Measurements from ENCODE around the gene TCTN3. TPM values are rescaled to one million over a fixed set of nuclear protein-coding genes. Genes with fewer than 3 reads are reported as not detected.

The TCTN3 gene
- total RNA-seq, 2 experiments from 2014 or later, result 19.5 to 20.4 TPM

DNA sequence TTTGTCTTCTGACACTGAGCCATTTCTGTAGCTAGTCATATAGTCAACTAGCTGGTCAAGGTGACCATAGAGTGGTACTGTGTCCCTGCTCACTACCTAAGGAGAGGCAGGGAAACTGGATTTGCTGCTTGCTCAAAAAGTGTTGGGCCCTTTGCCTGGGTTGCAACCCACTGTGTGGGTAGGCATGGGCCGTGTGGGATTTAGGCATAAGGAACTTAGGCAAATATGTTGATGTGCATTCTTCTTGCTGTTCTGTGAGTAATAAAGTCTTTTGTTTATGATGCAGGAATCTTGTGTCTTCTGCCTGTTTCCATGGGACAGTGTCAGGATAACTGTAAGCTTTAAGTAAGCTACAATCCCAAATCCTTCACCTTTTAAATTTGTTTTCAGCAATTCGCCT is 23.1 kb upstream of the TCTN3 start:
- H3K27me3 Mint-ChIP-seq (ENCODE audit: low read depth), result peaks cover 2% of the 10 kb centered on the region
- no peak overlapping the region for H3K4me3 Mint-ChIP-seq
- peaks cover 5% of the 10 kb centered on the region for H3K4me1 Mint-ChIP-seq (ENCODE audit: low read depth)
- H3K36me3 Mint-ChIP-seq (ENCODE audit: low read depth), result no peaks in the 10 kb centered on the region
- DNase-seq (no peak), ATAC-seq (no peak)
- H3K27ac Mint-ChIP-seq, result no peak overlapping the region
- ChIA-PET POLR2A (no interaction called here), CTCF (interaction anchor here (1.6 to 3.2 kb wide), 3 partner anchors 12 to 148 kb away, joined by 5 to 16 read pairs (median 6); partner anchors contain the start of gene TCTN3)
- no peaks in the 10 kb centered on the region for H3K9me3 Mint-ChIP-seq (ENCODE audit: insufficient read depth)

DNA sequence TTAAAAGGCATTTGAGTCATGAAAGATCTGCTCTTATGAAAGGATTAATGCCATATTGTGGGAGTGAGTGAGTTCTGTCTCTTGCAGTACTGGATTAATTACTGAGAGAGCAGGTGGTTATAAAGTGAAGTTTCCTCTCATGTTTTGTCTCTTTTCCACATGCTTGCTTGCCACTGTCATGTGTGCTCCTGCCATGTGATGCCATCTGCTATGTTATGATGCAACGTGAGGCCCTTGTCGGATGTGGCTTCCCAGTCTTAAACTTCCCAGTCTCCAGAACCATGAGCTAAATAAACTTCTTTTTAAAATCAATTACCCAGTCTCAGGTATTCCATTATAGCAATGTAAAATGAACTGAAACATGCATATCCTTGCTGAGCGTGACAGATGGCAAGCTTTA is 22.7 kb upstream of the TCTN3 start:
- ATAC-seq (no peak), DNase-seq (no peak)
- H3K36me3 Mint-ChIP-seq (ENCODE audit: low read depth), result no peaks in the 10 kb centered on the region
- H3K4me1 Mint-ChIP-seq (ENCODE audit: low read depth), result peaks cover 5% of the 10 kb centered on the region
- H3K27me3 Mint-ChIP-seq (ENCODE audit: low read depth), result peaks cover 2% of the 10 kb centered on the region
- ChIA-PET CTCF (interaction anchor here (1.3 to 3.2 kb wide), 4 partner anchors 13 to 149 kb away, joined by 5 to 16 read pairs (median 6); partner anchors contain the start of gene TCTN3), POLR2A (no interaction called here)
- H3K4me3 Mint-ChIP-seq, result no peak overlapping the region
- H3K9me3 Mint-ChIP-seq (ENCODE audit: insufficient read depth), result no peaks in the 10 kb centered on the region
- H3K27ac Mint-ChIP-seq, result no peak overlapping the region

DNA sequence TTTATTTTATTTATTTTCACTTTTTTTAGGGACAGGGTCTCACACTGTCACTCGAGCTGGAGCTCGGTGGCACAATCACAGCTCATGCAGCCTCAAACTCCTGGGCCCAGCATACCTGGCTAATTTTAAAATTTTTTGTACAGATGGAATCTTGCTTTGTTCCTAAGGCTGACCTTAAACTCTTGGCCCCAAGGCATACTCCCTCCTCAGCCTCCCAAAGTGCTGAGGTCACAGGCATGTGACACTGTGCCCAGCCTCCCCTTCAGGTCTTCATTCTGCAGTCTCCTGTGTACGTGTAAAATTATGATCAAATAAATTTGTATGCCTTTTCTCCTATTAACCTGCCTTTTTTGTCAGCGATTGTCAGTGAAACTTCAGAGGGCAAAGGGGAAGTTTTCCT is 17.8 kb upstream of the TCTN3 start:
- Mint-ChIP-seq H3K4me1 (ENCODE audit: low read depth) (peaks cover 7% of the 10 kb centered on the region), H3K4me3 (no peak overlapping the region), H3K36me3 (ENCODE audit: low read depth) (no peaks in the 10 kb centered on the region), H3K27me3 (ENCODE audit: low read depth) (no peaks in the 10 kb centered on the region), H3K9me3 (ENCODE audit: insufficient read depth) (no peaks in the 10 kb centered on the region), H3K27ac (no peak overlapping the region)
- no peak for DNase-seq
- ChIA-PET POLR2A (no interaction called here), CTCF (interaction anchor here (2.2 kb wide), 1 partner anchor 17 kb away, joined by 13 read pairs; the partner anchor contains the start of gene TCTN3)
- ATAC-seq, result no peak

DNA sequence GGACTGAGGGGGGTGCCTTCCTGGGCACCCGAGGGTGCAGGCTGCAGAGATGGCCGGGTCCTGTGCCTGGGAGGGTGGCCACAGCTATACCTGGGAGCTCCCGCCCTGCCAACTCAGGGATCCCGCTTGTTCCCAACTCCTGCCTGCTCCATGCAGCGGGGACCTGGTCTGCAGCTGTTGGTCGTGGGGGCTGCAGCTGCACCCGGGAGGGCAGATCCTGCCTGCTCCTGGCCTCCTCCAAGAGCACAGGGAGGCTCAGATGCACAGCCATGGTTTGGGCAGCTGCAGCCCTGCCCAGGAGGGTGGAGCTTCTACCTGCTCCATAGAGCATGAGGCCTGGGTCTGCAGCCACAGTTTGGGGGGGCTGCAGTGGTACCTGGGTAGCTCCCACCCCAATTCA is 13.3 kb upstream of the TCTN3 start:
- CTCF ChIA-PET, result interaction anchor here (1.6 to 7.7 kb wide), 2 partner anchors 13 to 135 kb away, joined by 5 to 58 read pairs; partner anchors contain the start of gene TCTN3
- Mint-ChIP-seq H3K4me1 (ENCODE audit: low read depth) (peaks cover 4% of the 10 kb centered on the region), H3K4me3 (no peak overlapping the region), H3K36me3 (ENCODE audit: low read depth) (no peaks in the 10 kb centered on the region), H3K9me3 (ENCODE audit: insufficient read depth) (no peaks in the 10 kb centered on the region), H3K27me3 (ENCODE audit: low read depth) (no peaks in the 10 kb centered on the region), H3K27ac (no peak overlapping the region)
- ATAC-seq, result no peak
- POLR2A ChIA-PET, result interaction anchor here (0.6 kb wide), 1 partner anchor 92 kb away, joined by 3 read pairs; no protein-coding TSS in a partner anchor
- no peak for DNase-seq

DNA sequence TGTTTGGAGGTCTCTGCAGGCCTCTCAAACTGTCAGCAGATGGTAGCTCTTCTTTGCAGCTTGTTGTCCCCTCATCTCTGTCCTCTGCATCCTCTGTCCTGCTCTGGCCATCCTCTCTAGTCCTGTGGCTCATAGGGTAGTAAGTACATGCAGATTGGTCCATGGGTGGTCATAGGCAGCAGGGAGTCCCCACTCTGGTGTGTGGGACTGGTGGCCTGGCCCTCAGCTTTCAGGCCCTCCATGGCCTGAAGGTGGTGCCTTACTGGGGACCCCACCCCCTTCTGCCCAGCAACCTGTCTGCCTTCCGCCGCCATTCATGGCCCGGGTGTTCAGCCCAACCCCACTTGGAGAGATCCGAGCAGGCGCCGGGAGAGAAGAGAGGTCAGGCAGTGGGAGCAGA is 12.8 kb upstream of the TCTN3 start:
- H3K9me3 Mint-ChIP-seq (ENCODE audit: insufficient read depth), result no peaks in the 10 kb centered on the region
- no peak overlapping the region for H3K27ac Mint-ChIP-seq
- no peaks in the 10 kb centered on the region for H3K27me3 Mint-ChIP-seq (ENCODE audit: low read depth)
- no peaks in the 10 kb centered on the region for H3K36me3 Mint-ChIP-seq (ENCODE audit: low read depth)
- ChIA-PET POLR2A (no interaction called here), CTCF (interaction anchor here (1.6 to 7.7 kb wide), 2 partner anchors 12 to 135 kb away, joined by 5 to 58 read pairs; partner anchors contain the start of gene TCTN3)
- peaks cover 4% of the 10 kb centered on the region for H3K4me1 Mint-ChIP-seq (ENCODE audit: low read depth)
- no peak for DNase-seq
- no peak for ATAC-seq
- H3K4me3 Mint-ChIP-seq, result no peak overlapping the region

DNA sequence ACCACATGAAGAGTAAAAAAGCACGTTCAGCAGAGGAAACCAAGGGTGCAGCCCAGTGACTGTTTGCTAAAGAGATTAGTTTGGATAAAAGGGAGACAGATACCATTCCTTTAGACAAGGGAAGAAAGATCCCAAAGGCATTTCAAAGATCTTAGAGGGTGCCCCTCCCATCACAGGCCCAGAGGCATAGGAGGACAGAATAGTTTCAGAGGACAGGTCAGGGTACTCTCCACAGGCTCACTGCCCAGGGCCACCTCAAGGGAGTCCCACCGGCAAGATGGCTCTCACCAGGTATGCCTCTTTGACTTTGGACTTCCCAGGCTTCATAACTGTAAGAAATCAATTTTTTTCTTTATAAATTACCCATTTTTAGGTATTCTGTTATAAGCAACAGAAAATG is 4.7 kb upstream of the TCTN3 start:
- DNase-seq (no peak), ATAC-seq (no peak)
- CTCF ChIA-PET, result interaction anchor here (10.2 kb wide), 1 partner anchor 140 kb away, joined by 775 read pairs; no protein-coding TSS in a partner anchor
- Mint-ChIP-seq H3K4me1 (ENCODE audit: low read depth) (peaks cover 9% of the 10 kb centered on the region), H3K9me3 (ENCODE audit: insufficient read depth) (no peaks in the 10 kb centered on the region), H3K36me3 (ENCODE audit: low read depth) (peaks cover 2% of the 10 kb centered on the region), H3K27ac (no peak overlapping the region), H3K27me3 (ENCODE audit: low read depth) (no peaks in the 10 kb centered on the region), H3K4me3 (no peak overlapping the region)
- POLR2A ChIA-PET, result no interaction called here

DNA sequence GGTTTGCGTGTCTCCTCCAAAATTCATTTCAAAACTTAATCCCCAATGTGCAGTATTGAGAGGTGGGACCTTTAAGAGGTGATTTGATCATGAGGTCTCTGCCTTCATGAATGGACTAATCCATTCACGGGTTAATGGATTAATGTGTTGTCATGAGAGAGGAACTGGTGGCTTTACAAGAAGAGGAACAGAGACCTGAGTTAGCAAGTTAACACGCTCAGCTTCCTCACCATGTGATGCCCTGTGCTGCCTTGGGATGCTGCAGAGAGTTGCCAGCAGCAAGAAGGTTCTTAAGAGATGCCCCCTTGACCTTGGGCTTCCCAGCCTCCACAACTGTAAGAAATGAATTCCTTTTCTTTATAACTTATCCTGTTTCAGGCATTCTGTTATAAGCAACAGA is 3.7 kb upstream of the TCTN3 start:
- H3K9me3 Mint-ChIP-seq (ENCODE audit: insufficient read depth), result no peaks in the 10 kb centered on the region
- no peak overlapping the region for H3K27ac Mint-ChIP-seq
- no peak overlapping the region for H3K4me3 Mint-ChIP-seq
- no peak for DNase-seq
- peaks cover 15% of the 10 kb centered on the region for H3K4me1 Mint-ChIP-seq (ENCODE audit: low read depth)
- POLR2A ChIA-PET, result no interaction called here
- ATAC-seq, result no peak
- H3K36me3 Mint-ChIP-seq (ENCODE audit: low read depth), result peaks cover 7% of the 10 kb centered on the region
- CTCF ChIA-PET, result interaction anchor here (10.2 kb wide), 1 partner anchor 141 kb away, joined by 775 read pairs; no protein-coding TSS in a partner anchor
- no peaks in the 10 kb centered on the region for H3K27me3 Mint-ChIP-seq (ENCODE audit: low read depth)

DNA sequence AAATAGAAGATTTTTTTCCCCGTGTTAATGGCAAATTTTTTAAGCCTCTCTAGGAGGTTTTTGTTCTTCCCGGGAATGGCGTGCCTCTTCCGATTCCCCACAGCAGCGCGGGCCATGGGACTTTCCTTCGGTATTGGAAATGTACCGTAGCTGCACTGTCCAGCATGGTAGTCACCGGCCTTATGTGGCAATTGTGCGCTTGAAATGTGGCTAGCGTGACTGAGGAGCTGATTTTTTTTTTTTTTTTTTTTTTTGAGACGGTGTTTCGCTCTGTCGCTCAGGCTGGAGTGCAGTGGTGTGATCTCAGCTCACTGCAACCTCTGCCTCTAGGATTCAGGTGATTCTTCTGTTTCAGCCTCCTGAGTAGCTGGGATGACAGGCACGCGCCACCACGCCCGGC is 938 bp upstream of the TCTN3 start:
- DNase-seq (no peak), ATAC-seq (no peak)
- peaks cover 25% of the 10 kb centered on the region for H3K36me3 Mint-ChIP-seq (ENCODE audit: low read depth)
- no peaks in the 10 kb centered on the region for H3K27me3 Mint-ChIP-seq (ENCODE audit: low read depth)
- H3K27ac Mint-ChIP-seq, result peak overlapping the region; percentile 91
- ChIA-PET CTCF (interaction anchor here (1.1 to 10.2 kb wide), 38 partner anchors 11 to 428 kb away, joined by 3 to 775 read pairs (median 12); partner anchors contain the start of genes ALDH18A1, CCNJ and ENTPD1), POLR2A (interaction anchor here (1.1 to 3.7 kb wide), 7 partner anchors 65 to 170 kb away, joined by 3 to 31 read pairs (median 7); no protein-coding TSS in a partner anchor)
- peaks cover 34% of the 10 kb centered on the region for H3K4me1 Mint-ChIP-seq (ENCODE audit: low read depth)
- peak overlapping the region; percentile 95 for H3K4me3 Mint-ChIP-seq
- H3K9me3 Mint-ChIP-seq (ENCODE audit: insufficient read depth), result no peaks in the 10 kb centered on the region

DNA sequence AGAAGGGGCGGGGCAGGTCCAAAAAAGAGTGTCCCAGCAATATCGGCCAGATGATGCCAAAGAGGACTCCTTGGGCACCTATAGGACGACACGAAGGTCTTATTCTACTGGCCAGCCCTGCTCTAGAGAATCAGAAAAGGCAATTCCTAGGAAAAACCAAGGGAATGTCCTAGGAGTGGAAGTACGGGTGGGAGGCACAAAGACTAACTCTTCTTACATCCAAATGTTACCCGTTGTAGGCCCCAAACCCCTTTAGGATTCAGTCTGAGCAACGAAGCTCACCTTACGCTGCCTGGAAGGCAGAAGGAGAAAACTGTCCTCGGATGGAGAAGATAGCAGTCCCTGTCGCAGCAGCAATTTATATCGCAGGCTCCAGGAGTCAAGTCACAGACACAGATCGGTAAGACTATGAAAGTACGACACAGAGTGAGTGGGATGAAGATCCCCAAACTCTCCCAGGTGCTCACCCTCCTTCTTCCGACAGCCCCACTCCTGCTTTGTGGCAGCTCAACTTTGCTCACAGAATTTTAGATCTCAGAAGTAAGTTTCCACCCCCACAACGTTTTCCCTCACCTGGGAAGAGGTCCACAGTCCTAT is 558 bp downstream of the TCTN3 start:
- Mint-ChIP-seq H3K9me3 (ENCODE audit: insufficient read depth) (no peaks in the 10 kb centered on the region), H3K27ac (peak overlapping the region; percentile 91), H3K27me3 (ENCODE audit: low read depth) (no peaks in the 10 kb centered on the region), H3K4me1 (ENCODE audit: low read depth) (peaks cover 37% of the 10 kb centered on the region), H3K36me3 (ENCODE audit: low read depth) (peaks cover 28% of the 10 kb centered on the region), H3K4me3 (peak overlapping the region; percentile 95)
- ATAC-seq (peak; percentile 3), DNase-seq (no peak)
- ChIA-PET POLR2A (interaction anchor here (0.5 to 3.7 kb wide), 15 partner anchors 23 to 231 kb away, joined by 3 to 31 read pairs (median 4); partner anchors contain the start of gene CC2D2B), CTCF (interaction anchor here (0.6 to 10.2 kb wide), 97 partner anchors 9 to 1218 kb away, joined by 3 to 775 read pairs (median 5); partner anchors contain the start of genes ALDH18A1, CC2D2B, CCNJ and ENTPD1)

DNA sequence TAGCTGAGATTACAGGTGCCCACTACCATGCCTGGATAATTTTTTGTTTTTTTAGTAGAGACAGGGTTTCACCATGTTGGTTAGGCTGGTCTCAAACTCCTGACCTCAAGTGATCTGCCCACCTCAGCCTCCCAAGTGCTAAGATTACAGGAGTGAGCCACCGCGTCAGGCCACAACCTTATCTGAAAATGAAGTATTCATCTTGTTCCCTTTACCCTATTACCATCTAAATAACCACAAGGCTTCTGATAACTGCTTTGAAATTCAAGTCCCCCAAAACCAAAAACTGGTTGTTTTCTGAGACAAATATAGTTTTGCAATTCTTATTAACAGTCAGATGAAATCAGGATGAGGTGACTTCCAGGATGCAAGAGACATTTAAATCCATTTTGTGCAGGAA is 2.4 kb downstream of the TCTN3 start:
- ChIA-PET CTCF (interaction anchor here (1.2 to 10.2 kb wide), 3 partner anchors 147 to 233 kb away, joined by 3 to 775 read pairs (median 249); no protein-coding TSS in a partner anchor), POLR2A (no interaction called here)
- Mint-ChIP-seq H3K27ac (peak overlapping the region; percentile 47), H3K4me1 (ENCODE audit: low read depth) (peaks cover 37% of the 10 kb centered on the region), H3K9me3 (ENCODE audit: insufficient read depth) (no peaks in the 10 kb centered on the region), H3K36me3 (ENCODE audit: low read depth) (peaks cover 34% of the 10 kb centered on the region), H3K27me3 (ENCODE audit: low read depth) (no peaks in the 10 kb centered on the region), H3K4me3 (peak overlapping the region; percentile 26)
- no peak for DNase-seq
- no peak for ATAC-seq

DNA sequence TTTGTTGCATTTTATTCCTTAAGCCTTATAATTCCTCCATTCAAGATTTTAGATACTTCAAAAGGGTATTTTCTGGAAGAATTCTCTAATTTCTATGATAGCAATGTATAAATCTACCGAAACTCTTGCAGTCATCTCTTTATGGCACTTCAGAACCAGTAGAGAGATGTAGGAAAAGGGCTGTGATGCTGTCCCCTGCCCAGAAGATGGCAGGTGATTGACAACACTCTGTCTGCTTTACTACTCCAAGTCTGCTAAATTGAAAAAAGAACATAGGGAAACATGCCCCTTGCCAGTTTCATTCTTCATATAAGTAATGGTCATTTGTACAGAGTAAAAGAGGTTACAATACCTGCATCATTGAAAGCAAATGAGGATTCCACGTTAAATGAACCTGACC is 5.1 kb downstream of the TCTN3 start:
- POLR2A ChIA-PET, result no interaction called here
- H3K4me1 Mint-ChIP-seq (ENCODE audit: low read depth), result peaks cover 28% of the 10 kb centered on the region
- no peak for DNase-seq
- CTCF ChIA-PET, result interaction anchor here (0.9 to 10.2 kb wide), 7 partner anchors 11 to 275 kb away, joined by 4 to 775 read pairs (median 5); no protein-coding TSS in a partner anchor
- no peak overlapping the region for H3K4me3 Mint-ChIP-seq
- H3K27me3 Mint-ChIP-seq (ENCODE audit: low read depth), result no peaks in the 10 kb centered on the region
- H3K27ac Mint-ChIP-seq, result no peak overlapping the region
- ATAC-seq, result no peak
- no peaks in the 10 kb centered on the region for H3K9me3 Mint-ChIP-seq (ENCODE audit: insufficient read depth)
- peaks cover 50% of the 10 kb centered on the region for H3K36me3 Mint-ChIP-seq (ENCODE audit: low read depth)

DNA sequence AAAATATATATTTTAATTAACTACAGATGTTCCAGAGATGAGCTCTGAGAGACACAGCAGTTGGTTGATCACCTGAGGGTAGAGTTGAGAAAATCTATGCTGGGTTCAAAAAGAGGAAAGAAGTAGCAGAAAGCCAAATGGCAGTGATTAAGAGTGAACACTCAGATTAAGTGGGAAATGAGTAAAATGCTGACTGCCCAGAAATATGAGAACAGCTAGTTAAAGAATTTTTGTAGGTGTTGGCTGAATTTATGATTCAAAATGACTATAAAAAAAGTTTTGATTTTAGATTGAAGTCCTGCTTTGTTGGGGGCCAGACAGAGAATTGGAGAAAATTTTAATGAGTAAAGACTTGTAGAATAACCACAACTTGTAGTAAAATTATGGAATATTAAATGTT is 9.8 kb downstream of the TCTN3 start:
- Mint-ChIP-seq H3K4me3 (no peak overlapping the region), H3K4me1 (ENCODE audit: low read depth) (peaks cover 2% of the 10 kb centered on the region), H3K27ac (no peak overlapping the region), H3K9me3 (ENCODE audit: insufficient read depth) (no peaks in the 10 kb centered on the region), H3K36me3 (ENCODE audit: low read depth) (peaks cover 41% of the 10 kb centered on the region), H3K27me3 (ENCODE audit: low read depth) (no peaks in the 10 kb centered on the region)
- no peak for ATAC-seq
- no peak for DNase-seq
- ChIA-PET POLR2A (no interaction called here), CTCF (interaction anchor here (0.7 to 2.6 kb wide), 3 partner anchors 10 to 181 kb away, joined by 3 to 17 read pairs (median 4); partner anchors contain the start of gene TCTN3)

Measured in activated CD8-positive, alpha-beta T cell treated with anti-CD3 and anti-CD28 coated beads, Interleukin-2, amount 10 ng/mL, durations not matched to agents 7 days and 5 days (primary cell).